Neural crest cell (in vitro differentiated cells): ENCODE data around the gene ASB7. TPM values are rescaled to one million over a fixed set of nuclear protein-coding genes. Genes with fewer than 3 reads are reported as not detected.

Source experiments
- DNase-seq: peaks from one replicate; pipeline ENCODE4 v3.0.0; 2021; ENCODE audit warnings: low read depth, mixed read lengths, low spot score
- H3K27ac Mint-ChIP-seq: one replicate; pipeline ENCODE4 v1.8.0; 2021; ENCODE audit warnings: mild to moderate bottlenecking, mixed read lengths; ENCODE audit not compliant: unreplicated experiment
- H3K27me3 Mint-ChIP-seq: 2 replicates; pipeline ENCODE4 v1.8.0; 2021; ENCODE audit warnings: low read depth, mild to moderate bottlenecking, mixed read lengths
- H3K36me3 Mint-ChIP-seq: 2 replicates; pipeline ENCODE4 v1.8.0; 2021; ENCODE audit warnings: low read depth, mild to moderate bottlenecking, mixed read lengths
- H3K4me1 Mint-ChIP-seq: 2 replicates; pipeline ENCODE4 v1.8.0; 2021; ENCODE audit warnings: mixed read lengths
- H3K4me3 Mint-ChIP-seq: one replicate; pipeline ENCODE4 v1.8.0; 2021; ENCODE audit warnings: mild to moderate bottlenecking, mixed read lengths
- H3K9me3 Mint-ChIP-seq: 2 replicates; pipeline ENCODE4 v1.8.0; 2021; ENCODE audit warnings: mixed read lengths
- CTCF ChIP-seq: fragments of 200-600 bp; sonication (generic); conservative IDR thresholded peaks from 2 replicates; pipeline ENCODE4 v1.5.0; 2021; ENCODE audit warnings: antibody characterized with exemption, mild to moderate bottlenecking
- total RNA-seq: library from RNA; stranded (reverse); gene quantifications from 2 replicates; pipeline ENCODE4 v1.2.1, GENCODE V29; 2021

ASB7 gene
- total RNA-seq, 1 donor from 2014 or later: 14.4 TPM

GRCh38 chr15:100680726-100681125 lies 78.3 kb downstream of the ASB7 start:
- H3K36me3 Mint-ChIP-seq: peaks cover 3% of the 10 kb centered on the region
- peaks cover 6% of the 10 kb centered on the region for H3K27me3 Mint-ChIP-seq
- no peak for DNase-seq
- H3K27ac Mint-ChIP-seq: no peak overlapping the region
- TF ChIP-seq CTCF: no peak
- peaks cover 4% of the 10 kb centered on the region for H3K9me3 Mint-ChIP-seq
- H3K4me1 Mint-ChIP-seq: no peaks in the 10 kb centered on the region
- no peak overlapping the region for H3K4me3 Mint-ChIP-seq

GRCh38 chr15:100681335-100681746 lies 79.0 kb downstream of the ASB7 start:
- Mint-ChIP-seq H3K36me3 (peaks cover 3% of the 10 kb centered on the region), H3K4me1 (no peaks in the 10 kb centered on the region), H3K27me3 (peaks cover 6% of the 10 kb centered on the region), H3K9me3 (peaks cover 4% of the 10 kb centered on the region), H3K4me3 (no peak overlapping the region), H3K27ac (no peak overlapping the region)
- DNase-seq: no peak
- no peak for TF ChIP-seq CTCF

- Mint-ChIP-seq H3K27me3 (peaks cover 3% of the 10 kb centered on the region), H3K9me3 (peaks cover 4% of the 10 kb centered on the region), H3K4me1 (no peaks in the 10 kb centered on the region), H3K36me3 (peaks cover 3% of the 10 kb centered on the region), H3K4me3 (no peak overlapping the region), H3K27ac (no peak overlapping the region)
- DNase-seq: no peak
- no peak for TF ChIP-seq CTCF
Observed at GRCh38 chr15:100682468-100682867, 80.1 kb downstream of the ASB7 start.

GRCh38 chr15:100683434-100683833 lies 81.0 kb downstream of the ASB7 start:
- Mint-ChIP-seq H3K9me3 (peaks cover 4% of the 10 kb centered on the region), H3K27me3 (no peaks in the 10 kb centered on the region), H3K4me3 (no peak overlapping the region), H3K36me3 (peaks cover 3% of the 10 kb centered on the region), H3K4me1 (no peaks in the 10 kb centered on the region), H3K27ac (no peak overlapping the region)
- DNase-seq: no peak
- TF ChIP-seq CTCF: no peak

GRCh38 chr15:100684591-100684990 lies 82.2 kb downstream of the ASB7 start:
- H3K27me3 Mint-ChIP-seq: no peaks in the 10 kb centered on the region
- no peaks in the 10 kb centered on the region for H3K4me1 Mint-ChIP-seq
- H3K27ac Mint-ChIP-seq: no peak overlapping the region
- DNase-seq: no peak
- no peak overlapping the region for H3K4me3 Mint-ChIP-seq
- peaks cover 4% of the 10 kb centered on the region for H3K9me3 Mint-ChIP-seq
- H3K36me3 Mint-ChIP-seq: peaks cover 3% of the 10 kb centered on the region
- TF ChIP-seq CTCF: no peak
